IMR-90 (cell line): Measurements from ENCODE around the gene KLK13. TPM values are rescaled to one million over a fixed set of nuclear protein-coding genes. Genes with fewer than 3 reads are reported as not detected.

ENCODE experiments used
- ATAC-seq: fragments of 200-7000 bp; cut with Tn5 transposase; 2 replicates; pipeline ENCODE4 v1.9.1; 2020; ENCODE audit warnings: low read depth, mild to moderate bottlenecking, moderate library complexity
- BruUV-seq: library from RNA; stranded (reverse); fragments of 400-500 nt; replicated peaks from 2 replicates; lab custom pipeline; 2021; lab: Mats Ljungman, UMichigan
- CTCF ChIA-PET: fragments of 300-600 bp; formaldehyde crosslinking; extraction: SDS; loops from one replicate; lab custom pipeline; 2021; ENCODE audit warnings: antibody characterized with exemption; lab: Yijun Ruan, JAX
- POLR2A ChIA-PET: fragments of 300-600 bp; sonication (Branson Sonifier 250); formaldehyde crosslinking; loops from one replicate; lab custom pipeline; 2022; ENCODE audit warnings: antibody characterized with exemption; ENCODE audit not compliant: unreplicated experiment; lab: Charles Lee
- DNase-seq: peaks from one replicate; pipeline ENCODE4 v3.0.0; 2013
- H2AFZ ChIP-seq: replicated peaks from 2 replicates; pipeline ENCODE3; 2013; ENCODE audit warnings: low read length, mild to moderate bottlenecking; ENCODE audit not compliant: poor library complexity
- H2AK5ac ChIP-seq: 2 replicates; pipeline ENCODE4 v1.6.1; 2013; ENCODE audit warnings: low read depth, low read length, inconsistent platforms
- H2AK9ac ChIP-seq: replicated peaks from 2 replicates; pipeline ENCODE3; 2013; ENCODE audit warnings: mild to moderate bottlenecking, low read depth, low read length, moderate library complexity; ENCODE audit not compliant: poor library complexity
- H2BK120ac ChIP-seq: 2 replicates; pipeline ENCODE4 v1.6.1; 2013; ENCODE audit warnings: low read depth, low read length, inconsistent platforms
- H2BK15ac ChIP-seq: 3 replicates; pipeline ENCODE4 v1.6.1; 2013; ENCODE audit warnings: low read depth, low read length, inconsistent platforms
- H2BK20ac ChIP-seq: 2 replicates; pipeline ENCODE4 v1.6.1; 2013; ENCODE audit warnings: low read depth, mild to moderate bottlenecking, inconsistent platforms, low read length, moderate library complexity
- H2BK5ac ChIP-seq: 2 replicates; pipeline ENCODE4 v1.6.1; 2013; ENCODE audit warnings: mild to moderate bottlenecking, low read depth, low read length, inconsistent platforms; ENCODE audit not compliant: poor library complexity, severe bottlenecking
- H3K14ac ChIP-seq: replicated peaks from 2 replicates; pipeline ENCODE4 v1.6.1; 2013; ENCODE audit warnings: low read depth, low read length, inconsistent platforms
- H3K18ac ChIP-seq: 2 replicates; pipeline ENCODE4 v1.6.1; 2013; ENCODE audit warnings: low read depth, low read length, control low read depth
- H3K23ac ChIP-seq: 2 replicates; pipeline ENCODE4 v1.6.1; 2013; ENCODE audit warnings: low read depth, low read length, inconsistent platforms
- H3K27ac ChIP-seq: 2 replicates; pipeline ENCODE4 v1.5.1; 2013; ENCODE audit warnings: mild to moderate bottlenecking, control low read depth, low read length; ENCODE audit not compliant: insufficient read depth
- H3K27me3 ChIP-seq: 2 replicates; pipeline ENCODE4 v1.6.1; 2013; ENCODE audit warnings: low read length; ENCODE audit not compliant: control insufficient read depth, insufficient read depth
- H3K36me3 ChIP-seq: 2 replicates; pipeline ENCODE4 v1.6.1; 2013; ENCODE audit warnings: low read length, mixed read lengths; ENCODE audit not compliant: control insufficient read depth, insufficient read depth
- H3K4ac ChIP-seq: 2 replicates; pipeline ENCODE4 v1.6.1; 2013; ENCODE audit warnings: low read depth, low read length, inconsistent platforms
- H3K4me1 ChIP-seq: 2 replicates; pipeline ENCODE4 v1.6.1; 2013; ENCODE audit warnings: low read length, mixed read lengths; ENCODE audit not compliant: control insufficient read depth, insufficient read depth
- H3K4me2 ChIP-seq: 2 replicates; pipeline ENCODE4 v1.6.1; 2013; ENCODE audit warnings: low read depth, mild to moderate bottlenecking, control low read depth, low read length, moderate library complexity
- H3K4me3 ChIP-seq: 2 replicates; pipeline ENCODE4 v1.5.1; 2013; ENCODE audit warnings: low read depth, mild to moderate bottlenecking, control low read depth, low read length, moderate library complexity; ENCODE audit not compliant: insufficient read depth
- H3K56ac ChIP-seq: 2 replicates; pipeline ENCODE4 v1.6.1; 2013; ENCODE audit warnings: low read length, inconsistent platforms; ENCODE audit not compliant: insufficient read depth; ENCODE audit errors: extremely low read depth
- H3K79me1 ChIP-seq, 2 experiments: 2 replicates each; pipeline ENCODE4 v1.6.1; 2013; ENCODE audit warnings: low read length in 2 of 2, inconsistent platforms in 1 of 2, low read depth in 1 of 2
- H3K9ac ChIP-seq: 2 replicates; pipeline ENCODE4 v1.6.1; 2013; ENCODE audit warnings: low read depth, low read length, control low read depth
- H3K9me1 ChIP-seq: 2 replicates; pipeline ENCODE4 v1.6.1; 2013; ENCODE audit warnings: low read length, inconsistent platforms; ENCODE audit not compliant: insufficient read depth
- H3K9me3 ChIP-seq: 2 replicates; pipeline ENCODE4 v1.6.1; 2013; ENCODE audit warnings: low read length; ENCODE audit not compliant: control insufficient read depth, insufficient read depth
- H4K20me1 ChIP-seq: 2 replicates; pipeline ENCODE4 v1.6.1; 2013; ENCODE audit warnings: low read length, inconsistent platforms; ENCODE audit not compliant: insufficient read depth
- H4K5ac ChIP-seq: 2 replicates; pipeline ENCODE4 v1.6.1; 2013; ENCODE audit warnings: mild to moderate bottlenecking, low read depth, low read length, control low read depth
- H4K8ac ChIP-seq, 2 experiments: 2 replicates each; pipeline ENCODE4 v1.6.1; 2013; ENCODE audit warnings: low read depth in 2 of 2, low read length in 2 of 2, control low read depth in 1 of 2, inconsistent platforms in 1 of 2
- H4K91ac ChIP-seq: 2 replicates; pipeline ENCODE4 v1.6.1; 2013; ENCODE audit warnings: low read depth, low read length, inconsistent platforms; ENCODE audit not compliant: insufficient read depth
- CTCF ChIP-seq: conservative IDR thresholded peaks from 2 replicates; pipeline ENCODE4 v1.5.1; 2012; ENCODE audit warnings: mild to moderate bottlenecking, low read depth, low read length, improper control_type of control experiment
- MAZ ChIP-seq: IDR thresholded peaks from 2 replicates; pipeline ENCODE4 v1.6.1; 2012; ENCODE audit warnings: low read depth, mild to moderate bottlenecking, low read length, improper control_type of control experiment, moderate library complexity, borderline replicate concordance
- RAD21 ChIP-seq: IDR thresholded peaks from 2 replicates; pipeline ENCODE4 v1.6.1; 2012; ENCODE audit warnings: low read length, improper control_type of control experiment
- SMC3 ChIP-seq: fragments of 150-350 bp; IDR thresholded peaks from 2 replicates; pipeline ENCODE4 v1.6.1; 2016; ENCODE audit warnings: low read depth, mild to moderate bottlenecking, antibody characterized with exemption, low read length, moderate library complexity
- WGBS, 2 experiments: methylation state at CpG; one replicate each; pipeline versions ENCODE4 v1.1.5 to v1.1.7; 2013; ENCODE audit warnings: missing lambda C conversion rate in 2 of 2; ENCODE audit not compliant: insufficient read length in 1 of 2; ENCODE audit errors: extremely low coverage in 2 of 2; 5-methylcytosine and 5-hydroxymethylcytosine counted together
- dilution Hi-C: fragments of 300-500 bp; cut with HindIII; formaldehyde crosslinking; loops from one replicate; pipeline ENCODE4 v1.14.3; 2018; ENCODE audit warnings: low sequenced_read_pairs; ENCODE audit not compliant: unreplicated experiment
- in situ Hi-C: fragments of 300-500 bp; cut with MboI; formaldehyde crosslinking; loops from 3 replicates; pipeline ENCODE4 v1.14.3; 2019; ENCODE audit warnings: low sequenced_read_pairs, inconsistent platforms, mixed read lengths
- intact Hi-C: fragments of 100-400 bp; cut with micrococcal nuclease; formaldehyde crosslinking; loops from 2 replicates; pipeline ENCODE4 v1.10.0; 2022
- polyA plus RNA-seq, 3 experiments: library from polyadenylated mRNA; depleted of rRNA; stranded (reverse); fragments of >200 nt; gene quantifications; 2 replicates each; pipeline ENCODE4 v1.2.3, GENCODE V29; 2012; ENCODE audit warnings: low replicate concordance in 1 of 3
- total RNA-seq: library from RNA; depleted of rRNA; stranded (reverse); fragments of >200 nt; gene quantifications from 2 replicates; pipeline ENCODE4 v1.2.3, GENCODE V29; 2012

The KLK13 gene
- total and polyA plus RNA-seq, 2 of the 4 experiments (the other 2 are of a cell fraction): not detected

- Histone ChIP-seq H2BK20ac (no peak overlapping the region), H3K9ac (no peak overlapping the region), H3K27ac (no peak overlapping the region), H3K79me1 (peaks cover under 1 to 30% of the 10 kb centered on the region in 2 experiments; a peak in 3 of 4 replicates), H2BK15ac (no peak overlapping the region), H4K20me1 (peaks cover 23% of the 10 kb centered on the region), H2AK5ac (no peak overlapping the region), H3K14ac (no peak overlapping the region), H3K4me1 (peaks cover 3% of the 10 kb centered on the region; the same call in 1 of the 2 replicates), H4K8ac (no peak overlapping the region), H3K27me3 (no peaks in the 10 kb centered on the region), H3K18ac (no peak overlapping the region), H2AFZ (peak overlapping the region; percentile 39), H4K5ac (no peak overlapping the region), H2BK120ac (no peak overlapping the region), H3K36me3 (peaks cover 13% of the 10 kb centered on the region), H3K23ac (no peak overlapping the region), H2BK5ac (no peak overlapping the region), H3K4me3 (no peak overlapping the region), H3K4me2 (no peak overlapping the region), H3K9me1 (no peaks in the 10 kb centered on the region; the same call in 1 of the 2 replicates), H3K9me3 (no peaks in the 10 kb centered on the region), H3K56ac (no peak overlapping the region), H4K91ac (no peak overlapping the region), H2AK9ac (peak overlapping the region; percentile 65), H3K4ac (no peak overlapping the region)
- TF ChIP-seq CTCF (peak; percentile 55), RAD21 (peak; percentile 41), SMC3 (peak; percentile 18; the same call in 1 of the 2 replicates), MAZ (no peak)
- in situ Hi-C loops (no loop called here), dilution Hi-C loops (no loop called here), intact Hi-C loops (loop anchor here (5.0 kb wide), 1 partner anchor 165 kb away; no protein-coding TSS in a partner anchor)
- ChIA-PET CTCF (no interaction called here), POLR2A (no interaction called here)
- DNase-seq (peak; percentile 62), ATAC-seq (peak; percentile 54)
- no CpG with 5 or more reads among the region's 8 CpGs for whole genome bisulfite sequencing, 2 experiments
- BruUV-seq: no TSS peak
Measured at GRCh38 chr19:51097166-51097738, 32.4 kb upstream of the KLK13 start.
